GM21717 (cell line): ENCODE measurements around the gene TMX4.

ENCODE experiments used
- ATAC-seq: cut with Tn5 transposase; IDR thresholded peaks from one replicate; pipeline ENCODE4 v1.9.1; 2021; ENCODE audit warnings: mild to moderate bottlenecking, moderate library complexity; ENCODE audit not compliant: unreplicated experiment

TMX4 gene

DNA sequence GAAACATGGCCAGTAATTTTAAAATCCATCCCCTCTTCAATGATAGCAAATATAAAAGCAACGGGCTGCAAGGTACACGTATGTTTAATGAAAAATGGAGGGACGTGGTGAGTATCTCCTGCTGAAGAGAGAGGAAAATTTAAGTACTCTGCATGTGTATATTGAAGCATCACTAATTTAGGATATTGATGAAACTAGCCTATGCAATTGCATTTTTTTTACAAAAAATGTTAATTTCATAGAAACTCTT lies 362 bp upstream of the TMX4 start:
- no peak for ATAC-seq

DNA sequence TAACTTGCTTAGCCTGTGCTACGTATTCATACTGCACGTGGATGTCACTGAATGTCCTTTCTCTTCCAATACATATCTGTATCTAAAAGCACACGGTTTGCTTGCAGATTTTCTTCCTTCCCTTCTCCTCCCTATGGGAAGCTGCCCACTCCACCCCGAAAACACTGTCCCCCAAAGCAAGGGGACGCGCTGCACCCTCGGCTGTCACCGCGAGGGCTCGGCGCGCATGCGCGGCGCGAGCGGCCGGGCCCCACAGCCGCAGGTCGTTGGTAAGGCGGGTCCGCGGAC lies 659 bp downstream of the TMX4 start:
- peak; percentile 70 for ATAC-seq

DNA sequence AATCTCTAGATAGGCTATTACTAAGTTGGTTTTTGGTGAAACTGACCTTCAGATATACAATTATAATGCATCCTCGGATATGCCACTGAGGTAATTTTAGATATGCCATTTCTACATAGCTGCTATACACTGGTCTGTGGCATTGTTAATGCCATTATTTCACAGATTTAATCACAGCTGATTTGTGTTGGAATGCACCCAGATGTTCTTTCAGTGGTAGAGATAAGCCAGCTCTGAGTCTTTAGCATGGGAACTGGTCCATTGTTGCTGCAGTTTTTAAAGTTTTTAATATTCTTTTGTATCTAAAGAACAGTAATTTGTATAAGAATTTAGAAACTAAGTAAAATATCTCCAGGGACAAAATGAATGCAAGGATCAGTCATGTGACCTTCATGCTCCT lies 6.8 kb downstream of the TMX4 start:
- no peak for ATAC-seq

DNA sequence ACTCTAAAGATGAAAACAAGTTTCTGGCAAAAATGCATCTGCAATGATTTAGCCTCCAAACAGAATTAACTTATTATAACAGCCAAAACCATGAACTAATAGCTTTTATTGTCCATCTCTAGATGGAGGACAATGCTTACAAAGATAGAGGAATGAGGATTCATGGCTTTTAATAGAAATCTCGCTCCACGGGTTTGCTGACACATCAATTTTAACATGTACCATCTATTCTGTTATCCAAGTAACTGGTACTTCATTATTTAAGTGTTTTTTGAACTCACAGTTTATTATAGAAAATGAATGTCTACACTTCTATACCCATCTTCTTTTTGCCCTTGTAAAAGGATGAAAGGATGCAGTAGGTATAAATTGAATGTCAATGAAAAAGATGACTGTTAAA lies 10.8 kb downstream of the TMX4 start:
- ATAC-seq = no peak

DNA sequence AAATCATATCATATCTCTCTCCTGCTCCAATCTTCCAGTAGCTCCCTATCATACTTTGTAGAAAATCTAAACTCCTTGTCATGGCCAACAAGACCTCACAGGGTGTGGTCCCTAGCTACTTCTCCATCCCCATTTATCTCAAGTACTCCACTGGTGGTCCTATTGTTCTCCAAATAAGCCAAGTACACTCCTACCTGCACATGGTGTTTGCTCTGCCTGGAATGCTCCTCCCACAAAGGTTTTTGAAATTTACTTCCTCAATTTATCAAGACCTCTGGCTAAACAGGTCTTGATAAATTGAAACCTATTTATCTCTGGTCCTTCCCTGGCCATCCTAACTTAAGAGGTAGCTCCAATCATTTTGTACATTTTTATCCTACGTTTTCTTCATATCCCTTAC lies 12.1 kb downstream of the TMX4 start:
- no peak for ATAC-seq

DNA sequence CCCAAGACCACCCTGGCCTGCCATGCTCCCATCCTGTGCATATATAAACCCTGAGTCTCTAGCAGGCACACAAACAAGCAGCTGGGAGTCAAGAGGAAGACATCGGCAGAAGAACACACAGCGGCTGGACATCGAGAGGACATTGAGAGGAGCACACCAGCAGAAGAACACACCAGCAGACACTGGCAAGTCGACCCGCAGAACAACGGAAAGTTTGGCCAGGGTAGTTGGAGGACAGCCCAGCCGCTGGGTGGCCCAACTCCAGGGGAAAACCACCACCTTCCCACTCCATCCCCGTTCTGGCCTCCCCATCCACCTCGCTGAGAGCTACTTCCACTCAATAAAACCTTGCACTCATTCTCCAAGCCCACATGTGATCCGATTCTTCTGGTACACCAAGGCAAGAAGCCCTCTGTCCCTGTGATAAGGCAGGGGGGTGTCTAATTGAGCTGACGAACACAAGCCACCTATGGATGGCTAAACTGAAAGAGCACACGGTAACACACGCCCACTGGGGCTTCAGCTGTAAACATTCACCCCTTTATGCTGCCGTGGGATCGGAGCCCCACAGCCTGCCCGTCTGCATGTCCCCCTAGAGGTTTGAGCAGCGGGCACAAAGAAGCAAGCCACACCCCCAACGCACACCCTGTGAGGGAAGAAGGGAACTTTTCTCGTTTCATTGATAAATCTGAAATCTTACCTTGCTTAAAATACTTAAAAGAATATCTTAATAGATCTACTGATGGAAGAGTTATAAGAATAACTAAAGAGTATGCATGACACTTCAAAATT lies 13.8 kb downstream of the TMX4 start:
- no peak for ATAC-seq

DNA sequence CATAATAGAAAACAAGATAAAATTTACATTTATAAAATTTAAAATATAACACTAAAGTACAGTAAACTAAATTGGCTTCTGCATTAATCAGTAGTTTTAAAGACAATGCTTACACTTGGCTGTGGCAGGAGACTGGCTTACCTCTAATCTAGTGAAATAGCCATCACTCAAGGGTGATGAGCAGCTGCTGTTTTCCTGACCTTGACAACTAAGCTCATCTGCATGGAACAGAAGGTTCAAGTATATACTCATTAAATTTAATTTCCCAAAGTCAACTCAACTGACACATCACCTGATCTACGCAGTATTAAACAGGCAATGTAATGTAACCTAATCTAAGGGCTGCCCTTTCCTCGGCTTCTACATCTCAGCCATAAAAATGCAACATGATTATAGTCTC lies 14.5 kb downstream of the TMX4 start:
- ATAC-seq = no peak

DNA sequence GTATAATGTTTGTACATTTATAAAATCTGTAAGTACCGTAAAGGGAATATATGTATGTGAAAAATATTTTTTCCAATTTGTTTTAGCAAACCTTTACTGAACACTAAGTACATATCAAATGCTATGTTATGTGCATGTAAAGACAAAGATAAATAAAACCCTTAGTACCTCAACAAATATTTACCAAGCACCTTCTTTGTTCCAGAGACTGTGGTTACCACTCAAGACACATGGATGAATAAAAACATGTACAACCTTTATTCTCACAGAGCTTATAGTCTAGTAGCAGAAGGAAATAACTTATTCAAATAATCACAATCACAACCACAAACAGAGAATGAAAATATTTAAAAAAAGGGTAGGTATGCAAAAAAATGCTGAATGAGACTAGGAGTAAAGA lies 17.5 kb downstream of the TMX4 start:
- no peak for ATAC-seq

DNA sequence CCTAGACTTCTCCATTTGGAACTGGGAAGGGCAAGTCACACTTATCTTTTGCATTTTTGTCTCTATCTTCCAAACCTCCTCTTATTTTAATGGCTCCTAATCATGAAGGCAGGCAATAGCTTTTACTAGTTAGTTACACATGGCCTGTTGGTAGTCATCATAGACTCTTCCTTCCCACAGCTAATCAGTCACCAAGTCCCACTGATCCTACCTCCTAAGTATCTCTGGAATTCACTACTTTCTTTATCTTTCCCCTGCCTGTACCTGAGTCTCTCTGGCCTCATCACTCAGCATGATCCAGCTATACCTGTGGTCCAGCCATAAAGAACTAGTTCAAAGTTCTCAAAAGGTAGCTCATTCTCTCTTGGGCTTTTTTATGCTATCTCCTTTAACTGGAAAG lies 18.8 kb downstream of the TMX4 start:
- ATAC-seq = no peak

DNA sequence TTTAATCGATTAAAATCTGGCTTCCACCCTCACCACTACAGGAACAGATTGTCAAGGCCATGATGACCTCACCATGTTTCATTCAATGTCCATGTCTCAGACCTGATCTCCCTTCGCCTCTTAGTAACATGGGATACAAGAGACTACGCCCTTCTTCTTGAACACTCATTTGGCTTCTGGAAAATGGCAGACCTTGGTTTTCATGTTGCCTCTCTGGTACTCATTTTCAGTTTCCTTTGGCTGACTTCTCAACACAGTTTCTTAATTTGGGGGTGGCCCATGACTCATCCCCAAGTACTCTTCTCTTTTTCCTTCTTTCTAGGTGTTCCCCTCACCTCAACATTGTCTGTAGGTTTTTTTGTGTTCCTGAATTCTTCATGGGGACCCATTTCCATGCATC lies 22.7 kb downstream of the TMX4 start:
- no peak for ATAC-seq

DNA sequence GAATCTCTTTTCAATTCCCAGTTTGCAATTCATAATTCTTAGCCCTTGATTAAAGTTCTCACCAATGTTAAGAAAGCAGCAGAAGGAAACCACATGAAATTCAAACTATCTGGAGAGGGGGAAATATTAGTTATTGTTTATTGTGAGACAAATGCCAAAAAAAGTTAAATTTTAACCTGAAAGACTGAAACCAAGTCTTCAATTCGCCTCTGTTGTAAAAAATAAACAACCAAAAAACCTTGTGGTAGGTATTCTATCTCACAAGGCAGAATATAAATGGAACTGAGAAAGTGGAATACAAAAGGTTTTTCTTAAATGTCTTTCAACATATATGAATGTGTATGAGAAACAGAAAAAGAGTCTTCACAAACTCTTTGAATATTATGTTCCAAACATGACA lies 24.8 kb downstream of the TMX4 start:
- ATAC-seq = no peak

DNA sequence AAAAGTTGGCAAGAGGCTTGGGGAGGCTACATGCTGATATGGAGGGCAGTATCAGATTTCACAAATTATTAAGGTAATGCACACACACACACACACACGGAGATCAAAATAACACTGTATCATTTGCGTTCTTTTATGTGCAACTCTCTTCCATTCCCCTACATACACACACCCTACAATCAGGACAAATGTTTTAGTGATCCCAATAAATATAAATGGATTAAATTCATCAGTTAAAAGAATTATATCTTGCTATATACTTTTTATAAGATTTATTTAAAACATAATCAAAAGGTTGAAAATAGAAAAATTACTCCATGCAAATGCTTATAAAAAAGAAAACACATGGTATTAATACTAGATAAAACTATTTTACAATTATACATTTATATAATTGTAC lies 25.9 kb downstream of the TMX4 start:
- ATAC-seq = no peak

DNA sequence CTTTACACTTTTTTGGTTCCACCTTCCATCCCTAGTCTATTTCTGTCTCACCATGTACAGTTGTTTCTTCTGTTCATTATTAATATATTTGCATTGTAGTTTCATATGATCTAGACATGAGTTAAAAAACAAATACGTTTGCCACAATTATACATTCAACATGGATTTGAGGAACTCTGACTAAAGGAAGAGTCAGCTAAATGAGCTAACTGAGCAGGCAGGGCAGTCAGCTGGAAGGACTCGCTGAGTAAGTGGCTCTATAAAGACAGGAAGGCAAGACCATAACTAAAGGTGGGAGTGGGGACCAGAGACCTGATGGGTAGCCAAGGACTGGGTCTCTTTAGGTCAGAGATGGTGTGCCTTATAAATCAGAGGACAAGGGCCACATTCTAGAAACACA lies 26.3 kb downstream of the TMX4 start:
- no peak for ATAC-seq

DNA sequence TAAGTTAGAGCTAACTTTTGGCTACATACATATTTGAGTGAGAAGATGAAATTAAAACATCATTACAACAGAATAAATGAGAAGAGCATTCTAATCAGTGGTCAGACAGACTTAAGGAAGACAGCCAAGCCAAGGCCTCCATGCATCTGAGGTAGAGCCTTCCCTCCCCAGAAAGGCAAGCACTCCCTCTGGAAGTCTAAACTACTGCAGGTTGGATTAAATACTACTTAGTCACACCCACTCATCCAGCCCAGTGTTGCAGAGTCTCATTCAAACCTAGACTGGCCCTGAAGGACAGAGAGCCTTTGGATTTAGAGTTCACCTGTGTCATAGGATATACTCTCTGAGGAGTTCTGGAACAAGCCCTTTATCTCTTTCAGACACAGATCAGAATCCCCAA lies 29.2 kb downstream of the TMX4 start:
- ATAC-seq = no peak

DNA sequence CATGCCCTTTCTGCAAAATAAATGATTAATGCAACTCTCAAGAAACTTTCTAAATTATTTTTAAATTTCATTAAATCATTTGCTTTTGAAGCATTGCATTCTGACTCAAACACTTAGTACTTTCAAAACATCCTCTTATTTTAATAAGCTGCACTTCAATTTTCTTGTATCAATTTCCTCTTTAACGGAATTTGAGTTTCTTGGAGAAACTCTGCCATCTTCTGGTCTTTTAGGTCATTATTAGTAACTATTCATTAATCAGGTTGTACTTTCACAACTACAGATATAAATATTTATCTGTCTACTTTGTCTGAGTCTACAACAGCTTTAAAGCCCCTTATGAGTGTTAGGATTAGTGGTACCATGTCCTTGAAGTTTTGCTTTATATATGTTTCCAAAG lies 30.2 kb downstream of the TMX4 start:
- no peak for ATAC-seq

DNA sequence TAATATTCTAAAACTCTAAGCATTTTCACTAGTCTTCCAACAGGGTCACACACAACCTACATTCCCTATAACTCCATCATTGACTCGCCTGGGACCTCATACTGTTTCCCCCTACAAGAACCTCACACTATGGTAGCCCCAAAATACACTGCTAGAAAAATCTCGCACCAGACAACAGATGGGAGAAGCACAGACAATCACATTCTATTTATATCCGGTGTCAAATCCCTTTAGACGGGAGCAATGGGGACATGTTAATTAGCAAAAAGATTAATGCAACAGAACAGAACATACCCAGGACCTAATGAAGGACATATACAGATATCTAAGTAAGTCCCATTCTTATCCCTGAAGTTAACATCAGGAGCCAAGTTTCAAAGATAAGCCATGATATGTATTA lies 33.6 kb downstream of the TMX4 start:
- no peak for ATAC-seq

DNA sequence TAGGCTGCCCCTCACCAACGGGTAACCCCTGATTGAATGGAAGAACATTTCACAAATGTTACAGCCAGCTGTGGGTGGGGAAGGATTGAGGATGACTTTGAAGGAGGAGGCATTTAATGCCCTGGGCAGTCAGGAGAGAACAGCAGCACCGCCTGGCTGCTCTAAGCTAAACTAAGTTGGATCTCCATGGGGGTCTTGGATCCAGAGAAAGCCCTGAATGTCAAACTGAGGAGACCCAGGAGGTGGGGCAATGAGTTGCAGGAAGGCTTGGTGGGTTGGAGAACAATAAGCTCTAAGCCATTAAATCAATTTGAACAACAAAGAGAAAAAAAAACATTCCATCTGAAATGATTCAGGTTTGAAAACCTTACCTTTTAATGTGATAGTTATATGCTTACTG lies 35.4 kb downstream of the TMX4 start:
- no peak for ATAC-seq

DNA sequence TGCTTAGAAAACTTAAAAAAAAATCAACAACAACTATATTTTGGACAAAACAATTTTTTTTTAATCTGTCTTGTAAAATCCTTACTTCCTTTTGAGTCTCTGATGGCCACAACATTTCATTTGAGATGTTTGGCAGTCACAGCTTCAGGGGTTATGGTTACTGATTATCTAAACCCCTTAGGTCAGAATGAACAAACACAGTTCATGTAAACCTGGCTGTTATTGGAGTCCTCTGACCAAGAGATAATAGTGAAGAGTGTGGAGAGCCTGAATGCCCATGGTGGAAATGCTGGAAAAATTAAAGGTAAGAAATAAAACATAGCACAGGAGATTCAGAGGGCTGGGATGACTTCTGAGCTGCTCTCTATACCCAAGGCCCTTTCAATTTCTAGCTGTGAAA lies 38.2 kb downstream of the TMX4 start:
- ATAC-seq = no peak

DNA sequence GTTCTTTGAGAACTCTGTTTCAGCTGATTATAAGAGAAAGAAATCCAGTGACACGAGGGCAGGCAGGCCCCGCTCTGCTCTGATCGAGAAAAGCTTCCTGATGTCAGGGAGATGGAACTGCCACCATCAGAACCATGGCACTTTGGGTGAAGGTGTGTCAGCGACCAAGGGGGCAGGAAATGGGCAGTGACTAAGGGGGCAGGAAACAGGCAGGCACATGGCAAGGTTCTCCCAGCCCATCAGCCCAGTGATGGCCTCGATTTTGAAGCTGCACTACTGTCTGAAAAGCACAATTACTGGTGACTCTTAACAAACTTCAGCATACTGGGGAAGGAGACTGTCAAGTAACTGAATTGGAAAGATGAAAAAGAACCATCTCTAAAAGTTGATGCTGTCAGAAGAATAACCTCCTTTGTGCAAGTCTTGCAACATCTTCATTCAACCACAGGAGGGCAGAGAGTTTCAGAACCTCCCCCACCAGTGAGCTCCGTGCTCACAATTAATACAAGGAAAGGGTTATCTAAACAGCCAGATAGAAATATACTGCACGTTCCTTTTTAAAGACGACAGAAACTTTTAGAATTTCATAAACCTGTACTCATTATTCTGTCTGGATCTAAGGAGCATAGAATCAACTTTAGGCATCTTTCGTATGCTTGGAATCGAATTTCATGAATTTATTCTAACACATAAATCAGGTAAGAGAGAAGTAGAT lies 39.1 kb downstream of the TMX4 start:
- ATAC-seq = peak; percentile 79

DNA sequence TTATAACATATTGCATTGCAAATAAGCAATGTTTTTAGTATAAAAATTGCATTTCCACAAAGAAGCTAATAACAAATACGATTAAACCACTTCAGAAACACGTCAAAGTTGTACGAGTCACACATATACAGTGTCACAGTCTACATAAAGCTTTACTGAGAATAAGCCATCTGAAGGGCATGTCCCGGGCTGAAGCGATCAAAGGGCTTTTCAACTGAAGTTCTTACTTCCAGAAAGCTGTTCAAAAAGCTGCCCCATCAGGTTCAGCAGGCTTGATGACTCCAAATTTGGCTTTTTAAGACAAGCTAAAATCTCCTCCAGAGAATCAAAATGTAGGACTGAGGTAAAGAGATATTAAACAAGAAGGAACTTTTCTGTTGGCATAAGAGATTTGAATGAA lies 41.9 kb downstream of the TMX4 start:
- no peak for ATAC-seq

DNA sequence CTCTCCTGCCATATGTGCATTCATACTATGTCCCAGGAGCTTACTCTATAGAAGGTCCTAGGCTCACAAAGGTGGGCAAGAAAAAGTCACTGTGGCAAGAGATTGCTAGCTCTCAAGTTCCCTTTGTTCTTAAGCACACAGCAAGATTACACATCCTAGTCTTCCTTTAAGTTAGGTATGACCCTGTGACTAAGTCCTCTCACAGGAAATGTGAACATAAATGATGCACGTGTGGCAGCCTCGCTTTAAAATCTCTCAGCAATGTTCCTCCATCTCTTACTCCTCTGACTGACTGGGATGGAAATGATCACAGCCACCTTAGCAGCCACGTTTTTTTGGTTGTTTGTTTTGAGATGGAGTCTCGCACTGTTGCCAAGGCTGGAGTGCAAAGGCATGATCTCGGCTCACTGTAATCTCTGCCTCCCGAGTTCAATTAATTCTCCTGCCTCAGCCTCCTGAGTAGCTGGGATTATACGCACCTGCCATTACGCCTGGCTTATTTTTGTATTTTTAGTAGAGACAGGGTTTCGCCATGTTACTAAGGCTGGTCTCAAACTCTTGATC lies 43.6 kb downstream of the TMX4 start:
- ATAC-seq = no peak

DNA sequence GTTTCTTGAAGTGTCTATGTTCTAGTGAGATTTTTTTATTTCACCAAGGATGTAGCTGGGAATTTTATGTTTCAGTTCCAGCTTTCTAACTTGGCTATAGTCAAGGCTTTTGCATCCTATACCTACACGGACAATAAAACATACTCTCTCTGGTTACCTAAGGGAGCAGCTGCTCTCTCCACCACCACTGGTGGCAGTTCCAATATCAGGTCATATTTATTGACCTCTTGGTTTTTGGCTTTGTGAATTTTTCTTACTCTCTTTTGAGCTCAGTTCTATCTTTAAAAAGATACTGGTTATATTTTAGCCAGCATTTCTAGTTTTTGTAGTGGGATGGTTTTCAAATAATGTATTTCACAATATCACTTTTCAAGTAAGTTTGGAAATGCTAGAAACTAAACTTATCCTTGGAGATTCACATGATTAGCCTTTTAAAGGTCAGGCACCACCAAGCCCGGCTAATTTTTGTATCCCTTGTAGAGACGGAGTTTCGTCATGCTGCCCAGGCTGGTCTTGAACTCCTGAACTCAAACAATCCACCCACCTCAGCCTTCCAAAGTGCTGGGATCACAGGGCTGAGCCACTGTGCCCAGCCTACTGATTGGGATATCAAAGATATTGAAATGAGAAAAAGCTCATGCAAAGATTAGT lies 44.7 kb downstream of the TMX4 start:
- no peak for ATAC-seq
